ENCODE measurements around the gene MACROD1.

GRCh38 chr11:64040684-64041322 is 125.1 kb downstream of the MACROD1 start:
- peak; percentile 17 to 76 (median 57) for TF ChIP-seq CTCF (IDR thresholded peaks at IDR 0.05)
- no peak for TF ChIP-seq POLR2A (IDR thresholded peaks at IDR 0.05)
